ENCODE data around the gene HRH1. TPM values are rescaled to one million over a fixed set of nuclear protein-coding genes. Genes with fewer than 3 reads are reported as not detected.
"Not testable (repeated sequence)": the region's sequence is repeated elsewhere in the genome, so short reads cannot be mapped to it uniquely, and the experiment has no call there.

HRH1 gene
- total and polyA plus RNA-seq, 2 donors (not counting 3 experiments of a cell fraction or from before 2014, with no cell fraction given): 16.2 to 21.2 TPM

DNA sequence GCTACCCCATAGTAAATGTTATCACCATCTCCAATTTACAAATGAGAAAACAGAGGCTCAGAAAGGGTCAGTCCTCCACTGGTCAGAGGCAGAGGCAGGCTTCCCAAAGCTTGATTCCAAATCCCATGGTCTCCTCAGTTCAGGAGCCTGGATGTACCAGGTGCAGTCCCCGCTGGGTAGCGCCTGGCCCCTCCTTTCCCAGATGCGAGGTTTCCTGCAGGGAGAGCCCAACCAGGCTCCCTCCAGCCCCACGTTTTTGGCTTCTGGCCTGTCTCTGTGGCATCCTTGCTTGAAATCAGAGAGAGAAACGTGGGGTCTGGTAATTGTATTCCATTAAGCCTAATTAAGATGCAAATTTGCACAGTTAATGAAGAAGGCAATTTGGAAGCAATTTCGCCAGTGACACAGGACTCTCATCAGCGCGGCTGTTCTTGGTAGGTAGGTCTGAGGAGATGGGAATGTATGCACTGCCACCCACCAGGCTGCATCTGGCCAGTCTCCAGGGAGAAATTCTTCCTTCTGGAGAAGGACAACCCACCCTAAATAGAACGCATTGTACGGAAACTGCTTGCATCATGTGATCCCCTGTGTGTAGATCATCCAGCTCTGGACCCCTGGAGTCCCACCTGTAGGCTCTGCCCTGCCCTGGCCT lies 50.5 kb downstream of the HRH1 start:
- DNase-seq (ENCODE audit: low read depth, low spot score) (no peak), FAIRE-seq (no peak)
- Histone ChIP-seq H3K9ac (replicated peaks; ENCODE audit: extremely low read depth, insufficient read depth, low read length) (no peak overlapping the region), H3K27me3 (ENCODE audit: control insufficient read depth in 2 of 2, insufficient read depth in 2 of 2, low read length in 2 of 2) (no peaks in the 10 kb centered on the region), H3K36me3 (ENCODE audit: control insufficient read depth in 2 of 2, extremely low read depth in 1 of 2, insufficient read depth in 2 of 2, low read length in 2 of 2) (peaks cover 0 to 7% of the 10 kb centered on the region in 2 experiments), H3K4me3 (replicated peaks in 1 of 3; ENCODE audit: insufficient read depth in 1 of 3, low read depth in 1 of 3, low read length in 3 of 3) (no peak overlapping the region), H3K27ac (ENCODE audit: insufficient read depth, low read depth, low read length) (peak overlapping the region; percentile 15), H3K9me3 (replicated peaks; ENCODE audit: control insufficient read depth, insufficient read depth, low read length) (no peaks in the 10 kb centered on the region), H3K79me2 (ENCODE audit: control insufficient read depth, insufficient read depth, low read length) (peaks cover 52% of the 10 kb centered on the region), H3K4me1 (ENCODE audit: control insufficient read depth, extremely low read depth, insufficient read depth, low read length) (peaks cover 60% of the 10 kb centered on the region), H2AFZ (ENCODE audit: low read depth, low read length) (no peak overlapping the region), H3K9me1 (replicated peaks; ENCODE audit: control insufficient read depth, extremely low read depth, insufficient read depth, low read length) (no peaks in the 10 kb centered on the region), H3K4me2 (ENCODE audit: insufficient read depth, low read length) (no peak overlapping the region), H4K20me1 (replicated peaks; ENCODE audit: control insufficient read depth, extremely low read depth, insufficient read depth, low read length) (no peaks in the 10 kb centered on the region)
- BruUV-seq (replicated peaks): no TSS peak
- POLR2A ChIA-PET: no interaction called here
- CTCF ChIA-PET: interaction anchor here (0.6 to 5.7 kb wide), 9 partner anchors 10 to 145 kb away, joined by 3 to 68 read pairs (median 4); partner anchors contain the start of gene HRH1
- dilution Hi-C loops (cut with MboI; ENCODE audit: extremely low pct_ligation_motif_present, low sequenced_read_pairs) (no loop called here), intact Hi-C loops (cut with micrococcal nuclease) (loop anchor here (10.0 kb wide), 3 partner anchors 110 to 360 kb away; no protein-coding TSS in a partner anchor)
- no peak for TF ChIP-seq POLR2AphosphoS5 (IDR thresholded peaks at IDR 0.05; ENCODE audit: insufficient read depth, low read depth, low read length)
- TF ChIP-seq MAX (IDR thresholded peaks at IDR 0.05; ENCODE audit: insufficient read depth, insufficient read length): no peak
- peak; percentile 3 for TF ChIP-seq POLR2A (IDR thresholded peaks at IDR 0.05; ENCODE audit: low read depth, low read length)
- TF ChIP-seq GATA2 (IDR thresholded peaks at IDR 0.05; ENCODE audit: insufficient read depth, insufficient read length, low read depth, low read length): no peak

DNA sequence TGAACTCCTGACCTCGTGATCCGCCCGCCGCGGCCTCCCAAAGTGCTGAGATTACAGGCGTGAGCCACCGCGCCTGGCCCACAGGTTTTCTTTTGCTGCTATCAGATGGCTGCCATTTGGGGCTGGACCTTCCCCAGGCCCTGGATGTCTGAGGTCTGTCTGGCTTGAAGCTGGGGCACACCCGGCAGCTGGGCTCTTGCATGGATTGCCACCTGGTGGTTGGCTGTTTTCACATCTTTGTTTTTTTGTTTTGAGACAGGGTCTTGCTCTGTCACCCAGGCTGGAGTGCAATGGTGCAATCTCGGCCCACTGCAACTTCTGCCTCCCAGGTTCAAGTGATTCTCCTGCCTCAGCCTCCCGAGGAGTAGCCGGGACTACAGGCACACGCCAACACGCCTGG lies 51.6 kb downstream of the HRH1 start:
- H3K27ac ChIP-seq (ENCODE audit: insufficient read depth, low read depth, low read length): peak overlapping the region; percentile 1
- FAIRE-seq; H3K36me3 ChIP-seq (ENCODE audit: control insufficient read depth in 2 of 2, extremely low read depth in 1 of 2, insufficient read depth in 2 of 2, low read length in 2 of 2); H3K4me3 ChIP-seq (replicated peaks in 1 of 3; ENCODE audit: insufficient read depth in 1 of 3, low read depth in 1 of 3, low read length in 3 of 3); BruUV-seq (replicated peaks); dilution Hi-C loops (cut with MboI; ENCODE audit: extremely low pct_ligation_motif_present, low sequenced_read_pairs); H3K9ac ChIP-seq (replicated peaks; ENCODE audit: extremely low read depth, insufficient read depth, low read length); H3K27me3 ChIP-seq (ENCODE audit: control insufficient read depth in 2 of 2, insufficient read depth in 2 of 2, low read length in 2 of 2); H3K4me2 ChIP-seq (ENCODE audit: insufficient read depth, low read length); POLR2A ChIA-PET; H4K20me1 ChIP-seq (replicated peaks; ENCODE audit: control insufficient read depth, extremely low read depth, insufficient read depth, low read length); H3K9me3 ChIP-seq (replicated peaks; ENCODE audit: control insufficient read depth, insufficient read depth, low read length); H3K9me1 ChIP-seq (replicated peaks; ENCODE audit: control insufficient read depth, extremely low read depth, insufficient read depth, low read length); H2AFZ ChIP-seq (ENCODE audit: low read depth, low read length): not testable (repeated sequence)
- peak; percentile 34 for TF ChIP-seq POLR2A (IDR thresholded peaks at IDR 0.05; ENCODE audit: low read depth, low read length)
- TF ChIP-seq, protein P1, sequence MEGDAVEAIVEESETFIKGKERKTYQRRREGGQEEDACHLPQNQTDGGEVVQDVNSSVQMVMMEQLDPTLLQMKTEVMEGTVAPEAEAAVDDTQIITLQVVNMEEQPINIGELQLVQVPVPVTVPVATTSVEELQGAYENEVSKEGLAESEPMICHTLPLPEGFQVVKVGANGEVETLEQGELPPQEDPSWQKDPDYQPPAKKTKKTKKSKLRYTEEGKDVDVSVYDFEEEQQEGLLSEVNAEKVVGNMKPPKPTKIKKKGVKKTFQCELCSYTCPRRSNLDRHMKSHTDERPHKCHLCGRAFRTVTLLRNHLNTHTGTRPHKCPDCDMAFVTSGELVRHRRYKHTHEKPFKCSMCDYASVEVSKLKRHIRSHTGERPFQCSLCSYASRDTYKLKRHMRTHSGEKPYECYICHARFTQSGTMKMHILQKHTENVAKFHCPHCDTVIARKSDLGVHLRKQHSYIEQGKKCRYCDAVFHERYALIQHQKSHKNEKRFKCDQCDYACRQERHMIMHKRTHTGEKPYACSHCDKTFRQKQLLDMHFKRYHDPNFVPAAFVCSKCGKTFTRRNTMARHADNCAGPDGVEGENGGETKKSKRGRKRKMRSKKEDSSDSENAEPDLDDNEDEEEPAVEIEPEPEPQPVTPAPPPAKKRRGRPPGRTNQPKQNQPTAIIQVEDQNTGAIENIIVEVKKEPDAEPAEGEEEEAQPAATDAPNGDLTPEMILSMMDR (IDR thresholded peaks at IDR 0.05; ENCODE audit: extremely low read depth in 1 of 2, insufficient read depth in 1 of 2, low read depth in 1 of 2, low read length in 2 of 2): peak; percentile 24 to 41
- CTCF ChIA-PET: interaction anchor here (0.7 to 5.7 kb wide), 9 partner anchors 10 to 146 kb away, joined by 3 to 68 read pairs (median 9); partner anchors contain the start of gene HRH1
- peak; percentile 48 for DNase-seq (ENCODE audit: low read depth, low spot score)
- intact Hi-C loops (cut with micrococcal nuclease): loop anchor here (1.0 to 10.0 kb wide), 6 partner anchors 47 to 359 kb away; no protein-coding TSS in a partner anchor
- H3K4me1 ChIP-seq (ENCODE audit: control insufficient read depth, extremely low read depth, insufficient read depth, low read length): peaks cover 51% of the 10 kb centered on the region
- peaks cover 63% of the 10 kb centered on the region for H3K79me2 ChIP-seq (ENCODE audit: control insufficient read depth, insufficient read depth, low read length)
